OCI-LY7 (cell line): Measurements from ENCODE around the gene PEMT. TPM values are rescaled to one million over a fixed set of nuclear protein-coding genes. Genes with fewer than 3 reads are reported as not detected.

Source experiments
- BruUV-seq: library from RNA; stranded (reverse); fragments of 400-500 nt; replicated peaks from 2 replicates; lab custom pipeline; 2021; lab: Mats Ljungman, UMichigan
- CTCF ChIA-PET: fragments of 300-600 bp; sonication (Branson Sonifier 250); formaldehyde crosslinking; loops from one replicate; lab custom pipeline; 2022; ENCODE audit warnings: antibody characterized with exemption; ENCODE audit not compliant: unreplicated experiment; lab: Charles Lee
- POLR2A ChIA-PET: fragments of 300-600 bp; sonication (Branson Sonifier 250); formaldehyde crosslinking; loops from one replicate; lab custom pipeline; 2022; ENCODE audit warnings: antibody characterized with exemption; lab: Charles Lee
- DNase-seq: peaks from one replicate; pipeline ENCODE4 v3.0.0-alpha.2; 2015; ENCODE audit warnings: low spot score
- H2AFZ ChIP-seq: fragments of 200-600 bp; sonication (generic), shearing (Covaris generic); 2 replicates; pipeline ENCODE4 v1.6.1; 2014; ENCODE audit warnings: mild to moderate bottlenecking, antibody characterized with exemption, low read length, moderate library complexity
- H3K27ac ChIP-seq: fragments of 200-600 bp; sonication (generic); 2 replicates; pipeline ENCODE4 v1.5.1; 2014; ENCODE audit warnings: mixed run types, low read depth, mild to moderate bottlenecking, moderate library complexity, low read length, inconsistent platforms; ENCODE audit not compliant: poor library complexity, severe bottlenecking
- H3K36me3 ChIP-seq: fragments of 200-600 bp; sonication (generic); 2 replicates; pipeline ENCODE4 v1.6.1; 2014; ENCODE audit warnings: mild to moderate bottlenecking, antibody characterized with exemption, low read length, moderate library complexity, mixed read lengths; ENCODE audit not compliant: insufficient read depth
- H3K4me1 ChIP-seq: fragments of 200-600 bp; sonication (generic); 2 replicates; pipeline ENCODE4 v1.5.1; 2014; ENCODE audit warnings: mild to moderate bottlenecking, low read length; ENCODE audit not compliant: insufficient read depth, poor library complexity, severe bottlenecking
- H3K4me2 ChIP-seq: fragments of 200-600 bp; sonication (generic); 2 replicates; pipeline ENCODE4 v1.6.1; 2014; ENCODE audit warnings: mild to moderate bottlenecking, low read length
- H3K4me3 ChIP-seq: fragments of 200-600 bp; sonication (generic); 2 replicates; pipeline ENCODE4 v1.5.1; 2014; ENCODE audit warnings: mild to moderate bottlenecking, low read depth, low read length; ENCODE audit not compliant: poor library complexity, severe bottlenecking
- H3K79me2 ChIP-seq: fragments of 200-600 bp; sonication (generic); 2 replicates; pipeline ENCODE4 v1.6.1; 2016; ENCODE audit warnings: low read depth, mild to moderate bottlenecking, low read length, moderate library complexity, mixed read lengths; ENCODE audit not compliant: insufficient read depth
- H3K9me2 ChIP-seq: fragments of 200-600 bp; sonication (generic); 2 replicates; pipeline ENCODE4 v1.6.1; 2016; ENCODE audit warnings: mild to moderate bottlenecking, low read length, mixed read lengths; ENCODE audit not compliant: insufficient read depth
- H3K9me3 ChIP-seq: fragments of 200-600 bp; sonication (generic); 2 replicates; pipeline ENCODE4 v1.6.1; 2014; ENCODE audit warnings: mild to moderate bottlenecking, mixed run types, low read length, mixed read lengths
- H4K20me1 ChIP-seq: fragments of 200-600 bp; sonication (generic); 2 replicates; pipeline ENCODE4 v1.6.1; 2014; ENCODE audit warnings: mild to moderate bottlenecking, antibody characterized with exemption, low read length, moderate library complexity, mixed read lengths; ENCODE audit not compliant: insufficient read depth
- CTCF ChIP-seq: fragments of 200-600 bp; sonication (generic); conservative IDR thresholded peaks from 2 replicates; pipeline ENCODE4 v1.5.1; 2014; ENCODE audit warnings: mild to moderate bottlenecking, antibody characterized with exemption, low read length, moderate library complexity, mixed read lengths
- EZH2phosphoT487 ChIP-seq: fragments of 200-600 bp; sonication (generic); IDR thresholded peaks from 2 replicates; pipeline ENCODE4 v1.6.1; 2018; ENCODE audit warnings: low read depth, borderline replicate concordance, mild to moderate bottlenecking, mixed run types, antibody characterized with exemption, low read length, moderate library complexity, mixed read lengths
- intact Hi-C: fragments of 100-400 bp; cut with micrococcal nuclease; formaldehyde crosslinking; loops from one replicate; pipeline ENCODE4 v1.10.0; 2022; ENCODE audit not compliant: unreplicated experiment
- total RNA-seq, 2 experiments: library from RNA; depleted of rRNA in 1 of 2; stranded (reverse); fragments of >200 nt in 1 of 2; shearing (Covaris generic) in 1 of 2; gene quantifications; 2 replicates each; pipeline ENCODE4 v1.2.3, GENCODE V29; 2014 to 2022

Gene PEMT
- total RNA-seq, 2 experiments from 2014 or later: 27.3 to 53.5 TPM

GRCh38 chr17:17570140-17570797 lies 21.2 kb downstream of the PEMT start:
- intact Hi-C loops: no loop called here
- no peak for DNase-seq
- CTCF ChIA-PET: no interaction called here
- Histone ChIP-seq H3K27ac (no peak overlapping the region), H4K20me1 (0 out of 2 replicates have a peak, but pooled peaks cover 4% of the 10 kb centered on the region), H3K36me3 (no peaks in the 10 kb centered on the region), H3K9me2 (no peaks in the 10 kb centered on the region), H3K4me2 (no peak overlapping the region), H2AFZ (no peak overlapping the region), H3K4me3 (no peak overlapping the region), H3K4me1 (no peaks in the 10 kb centered on the region), H3K9me3 (no peaks in the 10 kb centered on the region), H3K79me2 (no peaks in the 10 kb centered on the region)
- POLR2A ChIA-PET: no interaction called here
- no TSS peak for BruUV-seq
- TF ChIP-seq EZH2phosphoT487 (no peak), CTCF (0 out of 2 replicates have a peak, but pooled peaks have one; percentile 32)

GRCh38 chr17:17569691-17570090 lies 21.8 kb downstream of the PEMT start:
- H2AFZ ChIP-seq: no peak overlapping the region
- no peaks in the 10 kb centered on the region for H3K36me3 ChIP-seq
- H3K27ac ChIP-seq: no peak overlapping the region
- no peak for DNase-seq
- TF ChIP-seq EZH2phosphoT487 (no peak), CTCF (no peak)
- H3K79me2 ChIP-seq: no peaks in the 10 kb centered on the region
- 0 out of 2 replicates have a peak, but pooled peaks cover 4% of the 10 kb centered on the region for H4K20me1 ChIP-seq
- intact Hi-C loops: loop anchor here (5.0 kb wide), 1 partner anchor 212 kb away; no protein-coding TSS in a partner anchor
- H3K4me1 ChIP-seq: no peaks in the 10 kb centered on the region
- ChIA-PET POLR2A (no interaction called here), CTCF (interaction anchor here (0.5 to 0.7 kb wide), 2 partner anchors 74 to 410 kb away, joined by 3 read pairs; no protein-coding TSS in a partner anchor)
- no peaks in the 10 kb centered on the region for H3K9me2 ChIP-seq
- no TSS peak for BruUV-seq
- H3K4me2 ChIP-seq: no peak overlapping the region
- no peak overlapping the region for H3K4me3 ChIP-seq
- no peaks in the 10 kb centered on the region for H3K9me3 ChIP-seq

GRCh38 chr17:17568772-17569195 lies 22.7 kb downstream of the PEMT start:
- Histone ChIP-seq H3K27ac (no peak overlapping the region), H3K4me2 (no peak overlapping the region), H3K36me3 (no peaks in the 10 kb centered on the region), H3K79me2 (no peaks in the 10 kb centered on the region), H3K4me1 (no peaks in the 10 kb centered on the region), H3K4me3 (no peak overlapping the region), H3K9me2 (no peaks in the 10 kb centered on the region), H4K20me1 (peaks cover 4% of the 10 kb centered on the region; the same call in 1 of the 2 replicates), H3K9me3 (no peaks in the 10 kb centered on the region), H2AFZ (no peak overlapping the region)
- CTCF ChIA-PET: interaction anchor here (1.1 kb wide), 1 partner anchor 24 kb away, joined by 10 read pairs; no protein-coding TSS in a partner anchor
- TF ChIP-seq EZH2phosphoT487 (no peak), CTCF (peak; percentile 85)
- intact Hi-C loops: loop anchor here (1.0 to 5.0 kb wide), 2 partner anchors 72 to 211 kb away; partner anchors contain the start of gene RASD1
- POLR2A ChIA-PET: no interaction called here
- peak; percentile 52 for DNase-seq
- BruUV-seq: no TSS peak
